SHP77 (cell line): ENCODE data around the gene PRR14L.
"Not testable (repeated sequence)": the region's sequence is repeated elsewhere in the genome, so short reads cannot be mapped to it uniquely, and the experiment has no call there.

Source experiments
- DNase-seq, 2 experiments: peaks; one replicate each; lab custom pipeline; 2025; lab: John Stamatoyannopoulos, UW

The PRR14L gene

GRCh38 chr22:31740314-31740713 is 9.6 kb downstream of the PRR14L start:
- not testable (repeated sequence) for DNase-seq

GRCh38 chr22:31739795-31740201 is 10.1 kb downstream of the PRR14L start:
- no peak for DNase-seq

GRCh38 chr22:31738566-31738965 is 11.4 kb downstream of the PRR14L start:
- DNase-seq: no peak

GRCh38 chr22:31737932-31738331 is 12.0 kb downstream of the PRR14L start:
- no peak for DNase-seq

GRCh38 chr22:31736458-31736857 is 13.5 kb downstream of the PRR14L start:
- DNase-seq: no peak

- no peak for DNase-seq
Observed at GRCh38 chr22:31734512-31734911, 15.4 kb downstream of the PRR14L start.

- no peak for DNase-seq
Observed at GRCh38 chr22:31733580-31734079, 16.3 kb downstream of the PRR14L start.

GRCh38 chr22:31732089-31732829 is 17.7 kb downstream of the PRR14L start:
- no peak for DNase-seq

GRCh38 chr22:31730344-31730711 is 19.6 kb downstream of the PRR14L start:
- DNase-seq: no peak

- DNase-seq: no peak
Observed at GRCh38 chr22:31728857-31729256, 21.1 kb downstream of the PRR14L start.

- no peak for DNase-seq
Observed at GRCh38 chr22:31726692-31727091, 23.2 kb downstream of the PRR14L start.

GRCh38 chr22:31723723-31724122 is 26.2 kb downstream of the PRR14L start:
- no peak for DNase-seq

GRCh38 chr22:31719850-31720471 is 30.0 kb downstream of the PRR14L start:
- DNase-seq: no peak

GRCh38 chr22:31715147-31715778 is 34.7 kb downstream of the PRR14L start:
- no peak for DNase-seq

- not testable (repeated sequence) for DNase-seq
Observed at GRCh38 chr22:31711226-31711625, 38.7 kb downstream of the PRR14L start.

GRCh38 chr22:31707519-31707918 is 42.4 kb downstream of the PRR14L start:
- DNase-seq: no peak

GRCh38 chr22:31695423-31695822 is 54.5 kb downstream of the PRR14L start:
- DNase-seq: no peak

- not testable (repeated sequence) for DNase-seq
Observed at GRCh38 chr22:31694046-31694445, 55.9 kb downstream of the PRR14L start.

GRCh38 chr22:31692186-31692886 is 57.6 kb downstream of the PRR14L start:
- no peak for DNase-seq

- DNase-seq: no peak
Observed at GRCh38 chr22:31691408-31691807, 58.5 kb downstream of the PRR14L start.

GRCh38 chr22:31683181-31684105 is 66.5 kb downstream of the PRR14L start:
- DNase-seq: no peak
